Neural cell (in vitro differentiated cells): Measurements from ENCODE around the gene SRRM5. TPM values are rescaled to one million over a fixed set of nuclear protein-coding genes. Genes with fewer than 3 reads are reported as not detected.
"Not testable (repeated sequence)": the region's sequence is repeated elsewhere in the genome, so short reads cannot be mapped to it uniquely, and the experiment has no call there.

Experiments
- H2AFZ ChIP-seq: fragments of 200-600, 300-800 bp; sonication (generic), shearing (Covaris generic); 2 replicates; pipeline ENCODE4 v1.6.0; 2014; ENCODE audit warnings: low read depth, mild to moderate bottlenecking, antibody characterized with exemption, low read length, moderate library complexity
- H3F3A ChIP-seq: fragments of 200-600 bp; shearing (Covaris generic); 2 replicates; pipeline ENCODE4 v1.6.1; 2016; ENCODE audit warnings: mild to moderate bottlenecking, moderate library complexity, mixed read lengths, antibody characterized with exemption, low read length; ENCODE audit not compliant: insufficient read depth, poor library complexity, severe bottlenecking
- H3K27ac ChIP-seq: fragments of 200-600, 300-800 bp; sonication (generic), shearing (Covaris generic); 2 replicates; pipeline ENCODE4 v1.5.1; 2014; ENCODE audit warnings: mild to moderate bottlenecking, low read length, moderate library complexity
- H3K27me3 ChIP-seq: fragments of 300-800, 200-600 bp; sonication (generic), shearing (Covaris generic); 2 replicates; pipeline ENCODE4 v1.6.0; 2014; ENCODE audit warnings: mild to moderate bottlenecking, low read depth, low read length, moderate library complexity; ENCODE audit not compliant: insufficient read depth
- H3K36me3 ChIP-seq: fragments of 300-800, 200-600 bp; sonication (generic), shearing (Covaris generic); 2 replicates; pipeline ENCODE4 v1.5.1; 2014; ENCODE audit warnings: mild to moderate bottlenecking, antibody characterized with exemption, low read length, moderate library complexity; ENCODE audit not compliant: insufficient read depth
- H3K4me2 ChIP-seq: fragments of 300-800, 200-600 bp; sonication (generic), shearing (Covaris generic); 2 replicates; pipeline ENCODE4 v1.6.0; 2014; ENCODE audit warnings: mild to moderate bottlenecking, low read length
- H3K4me3 ChIP-seq: fragments of 300-800, 200-600 bp; sonication (generic), shearing (Covaris generic); 2 replicates; pipeline ENCODE4 v1.5.1; 2014; ENCODE audit warnings: mild to moderate bottlenecking, low read length, moderate library complexity
- H3K79me2 ChIP-seq: fragments of 200-600 bp; shearing (Covaris generic); replicated peaks from 2 replicates; pipeline ENCODE4 v1.6.0; 2014; ENCODE audit warnings: mild to moderate bottlenecking, low read length, moderate library complexity; ENCODE audit not compliant: insufficient read depth
- H3K9ac ChIP-seq: fragments of 300-800, 200-600 bp; sonication (generic), shearing (Covaris generic); 2 replicates; pipeline ENCODE4 v1.6.1; 2016; ENCODE audit warnings: mild to moderate bottlenecking, low read length, mixed read lengths
- H3K9me2 ChIP-seq: fragments of 200-600 bp; shearing (Covaris generic); 2 replicates; pipeline ENCODE4 v1.6.1; 2016; ENCODE audit warnings: mild to moderate bottlenecking, low read length, mixed read lengths; ENCODE audit not compliant: insufficient read depth
- H3K9me3 ChIP-seq: fragments of 200-600, 300-800 bp; sonication (generic), shearing (Covaris generic); 2 replicates; pipeline ENCODE4 v1.6.1; 2016; ENCODE audit warnings: mild to moderate bottlenecking, mixed run types, low read length, moderate library complexity, mixed read lengths
- H4K20me1 ChIP-seq: fragments of 200-600 bp; shearing (Covaris generic); 2 replicates; pipeline ENCODE4 v1.6.1; 2016; ENCODE audit warnings: mild to moderate bottlenecking, mixed run types; ENCODE audit not compliant: insufficient read depth
- EP300 ChIP-seq: fragments of 450-650 bp; conservative IDR thresholded peaks from 2 replicates; pipeline ENCODE4 v1.6.1; 2014; ENCODE audit warnings: antibody characterized with exemption, mild to moderate bottlenecking, moderate library complexity; ENCODE audit not compliant: poor library complexity, severe bottlenecking
- EZH2 ChIP-seq: fragments of 200-600, 300-800 bp; shearing (Covaris generic), sonication (generic); IDR thresholded peaks from 2 replicates; pipeline ENCODE4 v1.6.1; 2014; ENCODE audit warnings: antibody characterized with exemption, low read length, borderline replicate concordance, mild to moderate bottlenecking; ENCODE audit not compliant: insufficient read depth, poor library complexity, severe bottlenecking
- MXI1 ChIP-seq: fragments of 450-650 bp; conservative IDR thresholded peaks from 2 replicates; pipeline ENCODE4 v1.6.1; 2014; ENCODE audit warnings: antibody characterized with exemption, mild to moderate bottlenecking; ENCODE audit not compliant: poor library complexity, severe bottlenecking
- POLR2AphosphoS5 ChIP-seq: IDR thresholded peaks from 2 replicates; pipeline ENCODE4 v1.6.1; 2012
- RAD21 ChIP-seq: fragments of 450-650 bp; conservative IDR thresholded peaks from 2 replicates; pipeline ENCODE4 v1.6.1; 2014; ENCODE audit warnings: antibody characterized with exemption, mild to moderate bottlenecking, moderate library complexity
- TAF1 ChIP-seq: IDR thresholded peaks from 2 replicates; pipeline ENCODE4 v1.6.1; 2012; ENCODE audit warnings: low read depth
- polyA plus RNA-seq: library from polyadenylated mRNA; depleted of rRNA; stranded (reverse); fragments of >200 nt; gene quantifications from 2 replicates; pipeline ENCODE4 v1.2.3, GENCODE V29; 2014
- TF ChIP-seq, protein P1 (sequence below): IDR thresholded peaks from 2 replicates; pipeline ENCODE4 v1.6.1; 2012; ENCODE audit warnings: borderline replicate concordance
- TF ChIP-seq, protein P2 (sequence below): fragments of 450-650 bp; IDR thresholded peaks from 2 replicates; pipeline ENCODE4 v1.5.1; 2014; ENCODE audit warnings: antibody characterized with exemption, mild to moderate bottlenecking, moderate library complexity; ENCODE audit not compliant: poor library complexity, severe bottlenecking

SRRM5 gene
- polyA plus RNA-seq, 1 donor from 2014 or later = not detected

DNA sequence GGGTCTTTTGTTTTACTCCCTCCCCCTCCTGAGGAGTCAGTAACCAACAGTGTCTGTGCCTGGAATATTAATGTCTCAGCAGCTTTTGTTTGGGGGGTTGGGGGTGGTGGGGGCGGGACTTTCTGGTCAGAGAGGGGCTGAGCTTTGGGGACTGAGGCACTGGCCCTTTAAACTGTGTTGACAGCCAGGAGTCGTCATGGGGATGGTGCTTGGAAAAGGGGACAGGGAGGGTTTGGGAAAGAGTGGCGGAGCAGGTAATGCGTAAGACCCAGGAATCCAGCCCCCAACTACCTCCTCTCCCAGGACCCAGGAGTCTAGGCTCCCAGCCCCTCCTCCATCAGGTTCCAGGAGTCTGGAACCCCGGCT lies 22.6 kb downstream of the SRRM5 start:
- Histone ChIP-seq H3K36me3 (no peaks in the 10 kb centered on the region), H3K9ac (peak overlapping the region; percentile 65)

DNA sequence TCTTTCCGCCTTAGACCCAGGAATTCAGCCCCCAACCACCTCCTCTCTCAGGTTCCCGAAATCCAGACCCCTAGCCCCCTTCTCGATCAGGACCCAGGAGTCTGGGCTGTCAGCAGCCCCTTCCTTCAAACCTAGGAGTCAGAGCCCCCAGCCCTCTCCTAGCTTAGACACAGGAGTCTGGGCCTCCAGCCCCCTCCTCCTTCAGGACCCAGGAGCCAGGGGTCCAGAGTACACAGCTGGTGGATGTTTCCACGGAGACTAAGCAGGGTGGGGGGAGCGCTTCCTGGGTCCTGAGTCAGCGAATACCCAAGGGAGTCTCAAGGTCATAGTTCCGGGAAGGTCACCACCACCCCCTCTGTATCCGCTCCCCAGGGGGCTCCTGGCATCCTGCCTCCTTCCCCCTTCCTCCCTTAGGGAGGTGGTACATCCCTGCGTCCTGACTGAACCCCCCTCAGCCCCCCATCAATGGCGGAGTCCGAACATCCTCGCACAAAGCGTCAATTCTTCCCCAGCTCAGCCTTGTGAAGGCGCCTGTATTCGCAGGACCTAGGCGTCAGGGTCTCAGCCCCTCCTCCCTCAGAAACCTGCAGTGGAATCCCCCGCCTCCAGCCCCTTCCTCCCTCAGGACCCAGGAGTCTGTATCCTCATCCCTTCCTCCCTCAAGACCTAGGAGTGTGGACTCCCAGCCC lies 23.1 kb downstream of the SRRM5 start:
- peak overlapping the region; percentile 63 for H3K27ac ChIP-seq
- TF ChIP-seq, protein P1, sequence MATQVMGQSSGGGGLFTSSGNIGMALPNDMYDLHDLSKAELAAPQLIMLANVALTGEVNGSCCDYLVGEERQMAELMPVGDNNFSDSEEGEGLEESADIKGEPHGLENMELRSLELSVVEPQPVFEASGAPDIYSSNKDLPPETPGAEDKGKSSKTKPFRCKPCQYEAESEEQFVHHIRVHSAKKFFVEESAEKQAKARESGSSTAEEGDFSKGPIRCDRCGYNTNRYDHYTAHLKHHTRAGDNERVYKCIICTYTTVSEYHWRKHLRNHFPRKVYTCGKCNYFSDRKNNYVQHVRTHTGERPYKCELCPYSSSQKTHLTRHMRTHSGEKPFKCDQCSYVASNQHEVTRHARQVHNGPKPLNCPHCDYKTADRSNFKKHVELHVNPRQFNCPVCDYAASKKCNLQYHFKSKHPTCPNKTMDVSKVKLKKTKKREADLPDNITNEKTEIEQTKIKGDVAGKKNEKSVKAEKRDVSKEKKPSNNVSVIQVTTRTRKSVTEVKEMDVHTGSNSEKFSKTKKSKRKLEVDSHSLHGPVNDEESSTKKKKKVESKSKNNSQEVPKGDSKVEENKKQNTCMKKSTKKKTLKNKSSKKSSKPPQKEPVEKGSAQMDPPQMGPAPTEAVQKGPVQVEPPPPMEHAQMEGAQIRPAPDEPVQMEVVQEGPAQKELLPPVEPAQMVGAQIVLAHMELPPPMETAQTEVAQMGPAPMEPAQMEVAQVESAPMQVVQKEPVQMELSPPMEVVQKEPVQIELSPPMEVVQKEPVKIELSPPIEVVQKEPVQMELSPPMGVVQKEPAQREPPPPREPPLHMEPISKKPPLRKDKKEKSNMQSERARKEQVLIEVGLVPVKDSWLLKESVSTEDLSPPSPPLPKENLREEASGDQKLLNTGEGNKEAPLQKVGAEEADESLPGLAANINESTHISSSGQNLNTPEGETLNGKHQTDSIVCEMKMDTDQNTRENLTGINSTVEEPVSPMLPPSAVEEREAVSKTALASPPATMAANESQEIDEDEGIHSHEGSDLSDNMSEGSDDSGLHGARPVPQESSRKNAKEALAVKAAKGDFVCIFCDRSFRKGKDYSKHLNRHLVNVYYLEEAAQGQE = peak; percentile 31
- TF ChIP-seq EZH2 = no peak
- no peak for TF ChIP-seq TAF1
- TF ChIP-seq POLR2AphosphoS5 = peak; percentile 53
- peak overlapping the region; percentile 65 for H3K9ac ChIP-seq
- no peaks in the 10 kb centered on the region for H3K9me3 ChIP-seq
- no peaks in the 10 kb centered on the region for H3K36me3 ChIP-seq
- no peaks in the 10 kb centered on the region for H3K27me3 ChIP-seq
- no peaks in the 10 kb centered on the region for H4K20me1 ChIP-seq
- no peaks in the 10 kb centered on the region for H3K9me2 ChIP-seq
- peak overlapping the region; percentile 67 for H3K4me3 ChIP-seq
- peaks cover 76% of the 10 kb centered on the region for H3K79me2 ChIP-seq
- H3K4me2 ChIP-seq = peak overlapping the region; percentile 70
- no peak overlapping the region for H2AFZ ChIP-seq
- H3F3A ChIP-seq = no peaks in the 10 kb centered on the region

More for the DNA sequence above, 22.6 kb downstream of the SRRM5 start:
- Histone ChIP-seq H3K79me2 (peaks cover 75% of the 10 kb centered on the region), H3K27ac (peak overlapping the region; percentile 63), H2AFZ (no peak overlapping the region), H3F3A (no peaks in the 10 kb centered on the region), H4K20me1 (no peaks in the 10 kb centered on the region), H3K27me3 (no peaks in the 10 kb centered on the region), H3K4me2 (peak overlapping the region; percentile 70), H3K4me3 (peak overlapping the region; percentile 67), H3K9me2 (no peaks in the 10 kb centered on the region), H3K9me3 (no peaks in the 10 kb centered on the region)
- TF ChIP-seq MXI1 = no peak
- TF ChIP-seq, protein P1 = no peak
- TF ChIP-seq POLR2AphosphoS5 = no peak
- TF ChIP-seq EZH2 = no peak
- no peak for TF ChIP-seq TAF1
- TF ChIP-seq, protein P2, sequence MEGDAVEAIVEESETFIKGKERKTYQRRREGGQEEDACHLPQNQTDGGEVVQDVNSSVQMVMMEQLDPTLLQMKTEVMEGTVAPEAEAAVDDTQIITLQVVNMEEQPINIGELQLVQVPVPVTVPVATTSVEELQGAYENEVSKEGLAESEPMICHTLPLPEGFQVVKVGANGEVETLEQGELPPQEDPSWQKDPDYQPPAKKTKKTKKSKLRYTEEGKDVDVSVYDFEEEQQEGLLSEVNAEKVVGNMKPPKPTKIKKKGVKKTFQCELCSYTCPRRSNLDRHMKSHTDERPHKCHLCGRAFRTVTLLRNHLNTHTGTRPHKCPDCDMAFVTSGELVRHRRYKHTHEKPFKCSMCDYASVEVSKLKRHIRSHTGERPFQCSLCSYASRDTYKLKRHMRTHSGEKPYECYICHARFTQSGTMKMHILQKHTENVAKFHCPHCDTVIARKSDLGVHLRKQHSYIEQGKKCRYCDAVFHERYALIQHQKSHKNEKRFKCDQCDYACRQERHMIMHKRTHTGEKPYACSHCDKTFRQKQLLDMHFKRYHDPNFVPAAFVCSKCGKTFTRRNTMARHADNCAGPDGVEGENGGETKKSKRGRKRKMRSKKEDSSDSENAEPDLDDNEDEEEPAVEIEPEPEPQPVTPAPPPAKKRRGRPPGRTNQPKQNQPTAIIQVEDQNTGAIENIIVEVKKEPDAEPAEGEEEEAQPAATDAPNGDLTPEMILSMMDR = no peak
- TF ChIP-seq EP300 = no peak
- no peak for TF ChIP-seq RAD21

DNA sequence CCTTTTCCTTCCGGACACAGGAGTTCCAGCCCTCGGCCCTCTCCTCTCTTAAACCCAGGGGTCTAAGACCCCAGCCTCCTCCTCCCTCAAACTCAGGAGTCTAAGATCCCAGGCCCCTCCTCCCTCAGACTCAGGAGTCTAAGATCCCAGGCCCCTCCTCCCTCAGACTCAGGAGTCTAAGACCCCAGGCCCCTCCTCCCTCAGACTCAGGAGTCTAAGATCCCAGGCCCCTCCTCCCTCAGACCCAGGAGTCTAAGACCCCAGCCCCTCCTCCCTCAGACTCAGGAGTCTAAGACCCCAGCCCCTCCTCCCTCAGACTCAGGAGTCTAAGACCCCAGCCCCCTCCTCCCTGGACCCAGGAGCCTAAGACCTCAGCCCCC lies 23.7 kb downstream of the SRRM5 start:
- not testable (repeated sequence) for H2AFZ ChIP-seq, H3K27me3 ChIP-seq, H4K20me1 ChIP-seq, H3K9me3 ChIP-seq, H3K36me3 ChIP-seq, H3F3A ChIP-seq, H3K9me2 ChIP-seq
- H3K4me2 ChIP-seq = peak overlapping the region; percentile 70
- peak overlapping the region; percentile 63 for H3K27ac ChIP-seq
- peak overlapping the region; percentile 67 for H3K4me3 ChIP-seq
- peaks cover 80% of the 10 kb centered on the region for H3K79me2 ChIP-seq
- peak overlapping the region; percentile 65 for H3K9ac ChIP-seq
